Gastroesophageal sphincter (tissue), 3 donors: ENCODE data around the gene MOB3B.

Source experiments
- EP300 ChIP-seq: sonication (generic); formaldehyde crosslinking; IDR thresholded peaks from one replicate; pipeline ENCODE4 v1.6.1; 2017; ENCODE audit warnings: antibody characterized with exemption, mild to moderate bottlenecking
- POLR2A ChIP-seq, 2 donors: fragments of 450-650 bp; IDR thresholded peaks; one replicate each; pipeline ENCODE4 v1.6.1; 2017; ENCODE audit warnings: antibody characterized with exemption in 2 of 2, mild to moderate bottlenecking in 2 of 2, moderate library complexity in 1 of 2
- POLR2AphosphoS5 ChIP-seq: sonication (generic); formaldehyde crosslinking; IDR thresholded peaks from one replicate; pipeline ENCODE4 v1.6.1; 2017; ENCODE audit warnings: antibody characterized with exemption
- TF ChIP-seq, protein P1 (sequence below), 4 experiments: fragments of 200-600 bp in 2 of 4; fragments of 450-650 bp in 2 of 4; sonication (generic) in 1 of 4; IDR thresholded peaks; one replicate each; pipeline ENCODE4 v1.5.1; 2017 to 2019; ENCODE audit warnings: antibody characterized with exemption in 4 of 4, mild to moderate bottlenecking in 2 of 4, moderate library complexity in 2 of 4

DNA sequence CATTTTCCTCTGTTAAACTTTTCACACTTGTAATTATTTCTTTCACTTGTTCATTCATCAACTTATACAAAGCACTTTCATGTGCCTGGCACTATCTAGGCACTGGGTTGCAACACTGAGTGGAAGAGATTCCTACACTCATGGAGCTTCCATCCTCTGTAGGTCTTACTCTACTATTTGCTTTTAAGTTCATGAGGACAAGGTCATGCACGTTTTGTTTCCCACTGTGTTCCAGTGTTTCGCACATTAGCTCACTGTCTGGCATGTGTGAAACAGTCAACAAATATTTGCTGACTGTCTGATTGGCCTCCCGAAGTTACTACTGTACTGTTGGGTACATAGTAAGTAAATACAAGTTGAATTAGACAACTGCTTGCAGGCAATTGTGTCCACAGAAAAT is 93.4 kb downstream of the MOB3B start:
- TF ChIP-seq, protein P1, sequence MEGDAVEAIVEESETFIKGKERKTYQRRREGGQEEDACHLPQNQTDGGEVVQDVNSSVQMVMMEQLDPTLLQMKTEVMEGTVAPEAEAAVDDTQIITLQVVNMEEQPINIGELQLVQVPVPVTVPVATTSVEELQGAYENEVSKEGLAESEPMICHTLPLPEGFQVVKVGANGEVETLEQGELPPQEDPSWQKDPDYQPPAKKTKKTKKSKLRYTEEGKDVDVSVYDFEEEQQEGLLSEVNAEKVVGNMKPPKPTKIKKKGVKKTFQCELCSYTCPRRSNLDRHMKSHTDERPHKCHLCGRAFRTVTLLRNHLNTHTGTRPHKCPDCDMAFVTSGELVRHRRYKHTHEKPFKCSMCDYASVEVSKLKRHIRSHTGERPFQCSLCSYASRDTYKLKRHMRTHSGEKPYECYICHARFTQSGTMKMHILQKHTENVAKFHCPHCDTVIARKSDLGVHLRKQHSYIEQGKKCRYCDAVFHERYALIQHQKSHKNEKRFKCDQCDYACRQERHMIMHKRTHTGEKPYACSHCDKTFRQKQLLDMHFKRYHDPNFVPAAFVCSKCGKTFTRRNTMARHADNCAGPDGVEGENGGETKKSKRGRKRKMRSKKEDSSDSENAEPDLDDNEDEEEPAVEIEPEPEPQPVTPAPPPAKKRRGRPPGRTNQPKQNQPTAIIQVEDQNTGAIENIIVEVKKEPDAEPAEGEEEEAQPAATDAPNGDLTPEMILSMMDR (IDR thresholded peaks at IDR 0.05), result no peak
- TF ChIP-seq POLR2AphosphoS5, result no peak
- TF ChIP-seq EP300, result no peak
- TF ChIP-seq POLR2A (IDR thresholded peaks at IDR 0.05), result no peak
